NCI-H345 treated with DMSO at 0.1 percent for 48 hours (cell line): ENCODE measurements around the gene LUC7L.
A peak's percentile ranks its signal among the peaks of the same experiment; 100 is the strongest.
"Not testable (repeated sequence)": the region's sequence is repeated elsewhere in the genome, so short reads cannot be mapped to it uniquely, and the experiment has no call there.

ENCODE experiments used
- DNase-seq: peaks from one replicate; lab custom pipeline; 2025; ENCODE audit not compliant: unreplicated experiment; lab: John Stamatoyannopoulos, UW

LUC7L gene

GRCh38 chr16:183005-183404 lies 46.2 kb downstream of the LUC7L start:
- DNase-seq: no peak

GRCh38 chr16:181565-182021 lies 47.7 kb downstream of the LUC7L start:
- DNase-seq: peak; percentile 34

- DNase-seq: no peak
Observed at GRCh38 chr16:180681-181564, 48.3 kb downstream of the LUC7L start.

- no peak for DNase-seq
Observed at GRCh38 chr16:180101-180675, 49.1 kb downstream of the LUC7L start, which contains the start of gene HBQ1. HBQ1 (plus strand) TSS chr16:180459; CDS start chr16:180487, 28 bp downstream.

GRCh38 chr16:179211-180092 lies 49.8 kb downstream of the LUC7L start:
- no peak for DNase-seq

GRCh38 chr16:178668-179015 lies 50.6 kb downstream of the LUC7L start:
- no peak for DNase-seq

- no peak for DNase-seq
Observed at GRCh38 chr16:177981-178667, 51.1 kb downstream of the LUC7L start.

GRCh38 chr16:177394-177822 lies 51.8 kb downstream of the LUC7L start:
- DNase-seq: peak; percentile 100

GRCh38 chr16:176477-177382 lies 52.5 kb downstream of the LUC7L start, which contains the start of gene HBA1:
HBA1 (plus strand) TSS chr16:176680; CDS start chr16:176717, 37 bp downstream.
- not testable (repeated sequence) for DNase-seq

GRCh38 chr16:176006-176405 lies 53.2 kb downstream of the LUC7L start:
- DNase-seq: not testable (repeated sequence)

- no peak for DNase-seq
Observed at GRCh38 chr16:175011-175949, 54.0 kb downstream of the LUC7L start.

- not testable (repeated sequence) for DNase-seq
Observed at GRCh38 chr16:173928-174769, 55.1 kb downstream of the LUC7L start.

- not testable (repeated sequence) for DNase-seq
Observed at GRCh38 chr16:173211-173854, 55.9 kb downstream of the LUC7L start.

- not testable (repeated sequence) for DNase-seq
Observed at GRCh38 chr16:172374-172941, 56.8 kb downstream of the LUC7L start, which contains the start of gene HBA2. HBA2 (plus strand) TSS chr16:172876; CDS start chr16:172913, 37 bp downstream.

GRCh38 chr16:170788-171187 lies 58.5 kb downstream of the LUC7L start:
- DNase-seq: no peak

GRCh38 chr16:170088-170507 lies 59.2 kb downstream of the LUC7L start:
- not testable (repeated sequence) for DNase-seq

- DNase-seq: no peak
Observed at GRCh38 chr16:169014-169413, 60.2 kb downstream of the LUC7L start.
